ENCODE results near the gene PGRMC2. TPM values are rescaled to one million over a fixed set of nuclear protein-coding genes. Genes with fewer than 3 reads are reported as not detected.

Gene PGRMC2
- total and polyA plus RNA-seq, 2 of the 8 experiments (the other 6 are each of a cell fraction or from before 2014, with no cell fraction given), result 9.5 to 85.3 TPM

GRCh38 chr4:128256539-128256938 lies 31.1 kb downstream of the PGRMC2 start:
- Histone ChIP-seq H4K5ac (ENCODE audit: insufficient read length, low read depth, low read length) (no peak overlapping the region), H3K14ac (ENCODE audit: insufficient read length) (no peak overlapping the region), H3K4ac (replicated peaks; ENCODE audit: insufficient read length, low read depth, low read length) (no peak overlapping the region), H2BK5ac (ENCODE audit: low read depth, low read length) (no peak overlapping the region), H3K27me3 (replicated peaks in 1 of 4; ENCODE audit: control insufficient read depth in 3 of 4, extremely low read depth in 1 of 4, insufficient read depth in 3 of 4, low read length in 3 of 4) (no peaks in the 10 kb centered on the region), H2BK12ac (ENCODE audit: low read depth, low read length) (no peak overlapping the region), H3K23me2 (ENCODE audit: low read depth, low read length) (no peaks in the 10 kb centered on the region), H3K9me3 (ENCODE audit: insufficient read depth in 2 of 2, low read depth in 1 of 2, low read length in 1 of 2) (peaks cover 3 to 7% of the 10 kb centered on the region in 2 experiments; a peak in 1 of 4 replicates), H3K79me2 (ENCODE audit: control insufficient read depth in 1 of 2, insufficient read depth in 2 of 2, low read length in 2 of 2) (no peaks in the 10 kb centered on the region), H2AK5ac (ENCODE audit: low read depth, low read length) (no peak overlapping the region), H4K91ac (replicated peaks; ENCODE audit: insufficient read length, low read length) (no peak overlapping the region), H2BK120ac (replicated peaks; ENCODE audit: low read depth, low read length) (no peak overlapping the region), H3K4me2 (ENCODE audit: insufficient read depth in 1 of 2, low read depth in 2 of 2, low read length in 2 of 2) (no peak overlapping the region), H3K9ac (replicated peaks in 1 of 4; ENCODE audit: extremely low read depth in 1 of 4, low read depth in 3 of 4, low read length in 3 of 4) (no peak overlapping the region), H3K36me3 (ENCODE audit: control insufficient read depth in 2 of 4, insufficient read depth in 4 of 4, low read length in 3 of 4) (no peaks in the 10 kb centered on the region), H2BK15ac (ENCODE audit: low read length) (no peak overlapping the region), H3K27ac (ENCODE audit: low read depth, low read length) (no peak overlapping the region), H4K20me1 (replicated peaks in 1 of 2; ENCODE audit: control insufficient read depth in 1 of 2, insufficient read depth in 2 of 2, low read length in 2 of 2) (no peaks in the 10 kb centered on the region), H4K8ac (ENCODE audit: extremely low read depth, insufficient read depth, low read length) (no peak overlapping the region), H3K56ac (replicated peaks; ENCODE audit: insufficient read length, low read depth, low read length) (no peak overlapping the region), H3K23ac (ENCODE audit: insufficient read length) (no peak overlapping the region), H2BK20ac (ENCODE audit: low read length) (no peak overlapping the region), H3K79me1 (ENCODE audit: low read depth, low read length) (no peaks in the 10 kb centered on the region), H3K4me1 (replicated peaks in 1 of 4; ENCODE audit: control insufficient read depth in 3 of 4, insufficient read depth in 4 of 4, low read length in 3 of 4) (peaks cover 0 to 4% (median 3%) of the 10 kb centered on the region in 4 experiments; a peak in 3 of 7 replicates), H3K4me3 (ENCODE audit: extremely low read depth in 1 of 4, insufficient read depth in 2 of 4, low read depth in 3 of 4, low read length in 4 of 4) (no peak overlapping the region), H2AFZ (ENCODE audit: low read length) (no peak overlapping the region), H3K18ac (ENCODE audit: extremely low read depth, low read length) (no peak overlapping the region)
- ChIA-PET POLR2A (ENCODE audit: partially characterized antibody) (no interaction called here), CTCF (ENCODE audit: partially characterized antibody) (no interaction called here)
- no peak for FAIRE-seq
- no peak for DNase-seq (ENCODE audit: low read depth in 1 of 2, low spot score in 2 of 2)
- 83% methylated on average over 1 of the region's 1 CpG; no CpG with 5 or more reads in 1 of the 2 experiments for WGBS, 2 experiments (ENCODE audit: extremely low coverage in 1 of 2, insufficient coverage in 1 of 2, insufficient read length in 1 of 2, insufficient replicate concordance in 2 of 2, low coverage in 1 of 2, low lambda C conversion rate in 2 of 2, missing lambda C conversion rate in 1 of 2)
- TF ChIP-seq ZNF274 (IDR thresholded peaks at IDR 0.05; ENCODE audit: borderline replicate concordance, extremely low read depth, low read length) (no peak), TCF12 (IDR thresholded peaks at IDR 0.05; ENCODE audit: low read depth, low read length) (no peak), EP300 (IDR thresholded peaks at IDR 0.05; ENCODE audit: borderline replicate concordance in 1 of 2, low read depth in 2 of 2, low read length in 2 of 2) (no peak), TBP (IDR thresholded peaks at IDR 0.05; ENCODE audit: low read depth, low read length) (no peak), CBX5 (IDR thresholded peaks at IDR 0.05; ENCODE audit: low read depth, low read length) (no peak), MAFK (IDR thresholded peaks at IDR 0.05; ENCODE audit: low read depth, low read length) (no peak)
